HepG2 (cell line): ENCODE measurements around the gene CALML6. TPM values are rescaled to one million over a fixed set of nuclear protein-coding genes. Genes with fewer than 3 reads are reported as not detected.

Experiments used
- AKAP8 ChIP-seq: sonication (generic); formaldehyde crosslinking; IDR thresholded peaks from 2 replicates; pipeline ENCODE4 v1.5.1; 2020; ENCODE audit warnings: mild to moderate bottlenecking, missing genetic modification reagents
- CENPX ChIP-seq: sonication (generic); formaldehyde crosslinking; IDR thresholded peaks from 2 replicates; pipeline ENCODE4 v1.9.0; 2021; ENCODE audit warnings: mild to moderate bottlenecking, missing genetic modification reagents, moderate library complexity
- MIER3 ChIP-seq: IDR thresholded peaks from 2 replicates; pipeline ENCODE4 v1.6.1; 2016; ENCODE audit warnings: missing compliant biosample characterization, borderline replicate concordance
- NFRKB ChIP-seq: fragments of 450-650 bp; IDR thresholded peaks from 2 replicates; pipeline ENCODE4 v1.6.1; 2017
- SIN3B ChIP-seq: fragments of 150-350 bp; IDR thresholded peaks from 2 replicates; pipeline ENCODE4 v1.6.1; 2014; ENCODE audit warnings: low read length
- TCF7L2 ChIP-seq: IDR thresholded peaks from 2 replicates; pipeline ENCODE4 v1.6.1; 2011; ENCODE audit warnings: mild to moderate bottlenecking, low read depth, low read length, moderate library complexity
- ZBTB20 ChIP-seq: sonication (generic); formaldehyde crosslinking; IDR thresholded peaks from 2 replicates; pipeline ENCODE4 v1.8.1; 2023; ENCODE audit warnings: missing genetic modification reagents, low read depth, mild to moderate bottlenecking, borderline replicate concordance
- ZNF512B ChIP-seq: sonication (generic); formaldehyde crosslinking; IDR thresholded peaks from 2 replicates; pipeline ENCODE4 v1.5.1; 2020; ENCODE audit warnings: missing genetic modification reagents, mild to moderate bottlenecking, borderline replicate concordance
- ZSCAN22 ChIP-seq: sonication (generic); formaldehyde crosslinking; IDR thresholded peaks from 2 replicates; pipeline ENCODE4 v1.4.0; 2020; ENCODE audit warnings: mild to moderate bottlenecking, missing genetic modification reagents
- polyA plus RNA-seq, 8 experiments: library from polyadenylated mRNA; depleted of rRNA in 3 of 8; stranded (reverse) in 7 of 8; unstranded in 1 of 8; fragments of >200 nt; fragmentation: Illumina TruSeq in 4 of 8; extraction: Trizol in 4 of 8; gene quantifications; 2 replicates each; pipeline versions ENCODE4 v1.2.1 to v1.2.3, GENCODE V29; 2011 to 2016; ENCODE audit warnings: low read depth in 4 of 8, missing spikeins in 1 of 8, mixed read lengths in 1 of 8; ENCODE audit not compliant: insufficient read depth in 1 of 8
- total RNA-seq, 5 experiments: library from RNA; depleted of rRNA; stranded (reverse); fragments of >200 nt; fragmentation: Illumina TruSeq; extraction: Trizol; gene quantifications; 2 replicates each; pipeline ENCODE4 v1.2.3, GENCODE V29; 2016; ENCODE audit warnings: low read depth in 1 of 5
- TF ChIP-seq, protein P1 (sequence below): sonication (generic); formaldehyde crosslinking; IDR thresholded peaks from 2 replicates; pipeline ENCODE4 v1.8.1; 2022; ENCODE audit warnings: low read depth, mild to moderate bottlenecking, missing genetic modification reagents
- TF ChIP-seq, protein P2 (sequence below): sonication (generic); formaldehyde crosslinking; IDR thresholded peaks from 2 replicates; pipeline ENCODE4 v1.4.0; 2020; ENCODE audit warnings: missing genetic modification reagents, borderline replicate concordance
- TF ChIP-seq, protein P3 (sequence below): sonication (generic); formaldehyde crosslinking; IDR thresholded peaks from 2 replicates; pipeline ENCODE4 v1.5.1; 2020; ENCODE audit warnings: missing genetic modification reagents, mild to moderate bottlenecking, borderline replicate concordance

CALML6 gene
- total and polyA plus RNA-seq, 2 of the 13 experiments (the other 11 are each of a cell fraction or from before 2014, with no cell fraction given) = 0.11 to 0.12 TPM

GRCh38 chr1:1891349-1892078 is 23.5 kb upstream of the CALML6 start (continued):
- TF ChIP-seq, protein P1, sequence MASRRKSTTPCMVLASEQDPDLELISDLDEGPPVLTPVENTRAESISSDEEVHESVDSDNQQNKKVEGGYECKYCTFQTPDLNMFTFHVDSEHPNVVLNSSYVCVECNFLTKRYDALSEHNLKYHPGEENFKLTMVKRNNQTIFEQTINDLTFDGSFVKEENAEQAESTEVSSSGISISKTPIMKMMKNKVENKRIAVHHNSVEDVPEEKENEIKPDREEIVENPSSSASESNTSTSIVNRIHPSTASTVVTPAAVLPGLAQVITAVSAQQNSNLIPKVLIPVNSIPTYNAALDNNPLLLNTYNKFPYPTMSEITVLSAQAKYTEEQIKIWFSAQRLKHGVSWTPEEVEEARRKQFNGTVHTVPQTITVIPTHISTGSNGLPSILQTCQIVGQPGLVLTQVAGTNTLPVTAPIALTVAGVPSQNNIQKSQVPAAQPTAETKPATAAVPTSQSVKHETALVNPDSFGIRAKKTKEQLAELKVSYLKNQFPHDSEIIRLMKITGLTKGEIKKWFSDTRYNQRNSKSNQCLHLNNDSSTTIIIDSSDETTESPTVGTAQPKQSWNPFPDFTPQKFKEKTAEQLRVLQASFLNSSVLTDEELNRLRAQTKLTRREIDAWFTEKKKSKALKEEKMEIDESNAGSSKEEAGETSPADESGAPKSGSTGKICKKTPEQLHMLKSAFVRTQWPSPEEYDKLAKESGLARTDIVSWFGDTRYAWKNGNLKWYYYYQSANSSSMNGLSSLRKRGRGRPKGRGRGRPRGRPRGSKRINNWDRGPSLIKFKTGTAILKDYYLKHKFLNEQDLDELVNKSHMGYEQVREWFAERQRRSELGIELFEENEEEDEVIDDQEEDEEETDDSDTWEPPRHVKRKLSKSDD = no peak
- no peak for TF ChIP-seq CENPX (CRISPR knock-in tag)
- TF ChIP-seq TCF7L2 = no peak
- TF ChIP-seq ZBTB20 (CRISPR knock-in tag) = no peak
- TF ChIP-seq, protein P2, sequence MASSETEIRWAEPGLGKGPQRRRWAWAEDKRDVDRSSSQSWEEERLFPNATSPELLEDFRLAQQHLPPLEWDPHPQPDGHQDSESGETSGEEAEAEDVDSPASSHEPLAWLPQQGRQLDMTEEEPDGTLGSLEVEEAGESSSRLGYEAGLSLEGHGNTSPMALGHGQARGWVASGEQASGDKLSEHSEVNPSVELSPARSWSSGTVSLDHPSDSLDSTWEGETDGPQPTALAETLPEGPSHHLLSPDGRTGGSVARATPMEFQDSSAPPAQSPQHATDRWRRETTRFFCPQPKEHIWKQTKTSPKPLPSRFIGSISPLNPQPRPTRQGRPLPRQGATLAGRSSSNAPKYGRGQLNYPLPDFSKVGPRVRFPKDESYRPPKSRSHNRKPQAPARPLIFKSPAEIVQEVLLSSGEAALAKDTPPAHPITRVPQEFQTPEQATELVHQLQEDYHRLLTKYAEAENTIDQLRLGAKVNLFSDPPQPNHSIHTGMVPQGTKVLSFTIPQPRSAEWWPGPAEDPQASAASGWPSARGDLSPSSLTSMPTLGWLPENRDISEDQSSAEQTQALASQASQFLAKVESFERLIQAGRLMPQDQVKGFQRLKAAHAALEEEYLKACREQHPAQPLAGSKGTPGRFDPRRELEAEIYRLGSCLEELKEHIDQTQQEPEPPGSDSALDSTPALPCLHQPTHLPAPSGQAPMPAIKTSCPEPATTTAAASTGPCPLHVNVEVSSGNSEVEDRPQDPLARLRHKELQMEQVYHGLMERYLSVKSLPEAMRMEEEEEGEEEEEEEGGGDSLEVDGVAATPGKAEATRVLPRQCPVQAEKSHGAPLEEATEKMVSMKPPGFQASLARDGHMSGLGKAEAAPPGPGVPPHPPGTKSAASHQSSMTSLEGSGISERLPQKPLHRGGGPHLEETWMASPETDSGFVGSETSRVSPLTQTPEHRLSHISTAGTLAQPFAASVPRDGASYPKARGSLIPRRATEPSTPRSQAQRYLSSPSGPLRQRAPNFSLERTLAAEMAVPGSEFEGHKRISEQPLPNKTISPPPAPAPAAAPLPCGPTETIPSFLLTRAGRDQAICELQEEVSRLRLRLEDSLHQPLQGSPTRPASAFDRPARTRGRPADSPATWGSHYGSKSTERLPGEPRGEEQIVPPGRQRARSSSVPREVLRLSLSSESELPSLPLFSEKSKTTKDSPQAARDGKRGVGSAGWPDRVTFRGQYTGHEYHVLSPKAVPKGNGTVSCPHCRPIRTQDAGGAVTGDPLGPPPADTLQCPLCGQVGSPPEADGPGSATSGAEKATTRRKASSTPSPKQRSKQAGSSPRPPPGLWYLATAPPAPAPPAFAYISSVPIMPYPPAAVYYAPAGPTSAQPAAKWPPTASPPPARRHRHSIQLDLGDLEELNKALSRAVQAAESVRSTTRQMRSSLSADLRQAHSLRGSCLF (CRISPR knock-in tag) = no peak
- TF ChIP-seq MIER3 (CRISPR knock-in tag) = no peak
- TF ChIP-seq NFRKB = no peak
- no peak for TF ChIP-seq SIN3B
- no peak for TF ChIP-seq ZSCAN22 (CRISPR knock-in tag)
- TF ChIP-seq, protein P3, sequence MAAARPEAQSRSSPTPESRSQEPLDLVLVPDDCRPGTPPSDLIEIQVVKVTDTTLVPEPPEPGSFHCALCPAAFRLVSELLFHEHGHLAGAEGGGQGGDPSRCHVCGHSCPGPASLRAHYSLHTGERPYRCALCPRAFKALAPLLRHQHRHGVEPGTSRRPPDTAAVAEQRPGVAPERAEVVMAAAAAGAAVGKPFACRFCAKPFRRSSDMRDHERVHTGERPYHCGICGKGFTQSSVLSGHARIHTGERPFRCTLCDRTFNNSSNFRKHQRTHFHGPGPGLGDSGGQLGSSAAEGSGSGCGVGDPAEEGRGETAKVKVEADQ (CRISPR knock-in tag) = no peak
- TF ChIP-seq ZNF512B (CRISPR knock-in tag) = no peak
- peak; percentile 76; the same call in 1 of the 2 replicates for TF ChIP-seq AKAP8 (CRISPR knock-in tag)
